ENCODE data around the gene PLA2G2D. TPM values are rescaled to one million over a fixed set of nuclear protein-coding genes. Genes with fewer than 3 reads are reported as not detected.

The PLA2G2D gene
- total RNA-seq, 1 donor, result under 0.01 TPM

- no peak for DNase-seq (ENCODE audit: low read depth in 2 of 3, low spot score in 2 of 3)
Measured at GRCh38 chr1:20072771-20073170, 46.6 kb downstream of the PLA2G2D start.

- no peak for DNase-seq (ENCODE audit: low read depth in 2 of 3, low spot score in 2 of 3)
Measured at GRCh38 chr1:20071416-20071815, 47.9 kb downstream of the PLA2G2D start.

GRCh38 chr1:20070357-20070756 is 49.0 kb downstream of the PLA2G2D start:
- no peak for DNase-seq (ENCODE audit: low read depth in 2 of 3, low spot score in 2 of 3)

GRCh38 chr1:20069874-20070273 is 49.5 kb downstream of the PLA2G2D start, which contains the start of gene PLA2G5:
TSS of gene PLA2G5 (plus strand) at chr1:20070194. CDS start at chr1:20084831, 14,637 bp downstream.
- DNase-seq (ENCODE audit: low read depth in 2 of 3, low spot score in 2 of 3), result no peak

GRCh38 chr1:20068722-20069121 is 50.6 kb downstream of the PLA2G2D start:
- DNase-seq (ENCODE audit: low read depth in 2 of 3, low spot score in 2 of 3), result no peak

GRCh38 chr1:20063861-20064292 is 55.5 kb downstream of the PLA2G2D start:
- no peak for DNase-seq (ENCODE audit: low read depth in 2 of 3, low spot score in 2 of 3)

Other genes with a start within 250 kb of the PLA2G2D start
- gene OTUD3, start 237.1 kb downstream of the PLA2G2D start, total RNA-seq, result 2.7 TPM
- not detected for gene PLA2G2E, start 195.9 kb downstream of the PLA2G2D start, total RNA-seq
- not detected for gene PLA2G2A, start 139.9 kb downstream of the PLA2G2D start, total RNA-seq
- gene PLA2G5, start 49.3 kb downstream of the PLA2G2D start, total RNA-seq, result not detected
- gene PLA2G2F, start 19.8 kb upstream of the PLA2G2D start, total RNA-seq, result under 0.01 TPM
- gene UBXN10, start 66.6 kb upstream of the PLA2G2D start, total RNA-seq, result 0.81 TPM
- not detected for gene PLA2G2C, start 67.0 kb upstream of the PLA2G2D start, total RNA-seq
- gene VWA5B1, start 171.3 kb upstream of the PLA2G2D start, total RNA-seq, result under 0.01 TPM